GM21367 (cell line): Measurements from ENCODE around the gene KCTD12.

Experiments
- ATAC-seq: cut with Tn5 transposase; IDR thresholded peaks from one replicate; pipeline ENCODE4 v1.9.1; 2021; ENCODE audit not compliant: unreplicated experiment

KCTD12 gene

DNA sequence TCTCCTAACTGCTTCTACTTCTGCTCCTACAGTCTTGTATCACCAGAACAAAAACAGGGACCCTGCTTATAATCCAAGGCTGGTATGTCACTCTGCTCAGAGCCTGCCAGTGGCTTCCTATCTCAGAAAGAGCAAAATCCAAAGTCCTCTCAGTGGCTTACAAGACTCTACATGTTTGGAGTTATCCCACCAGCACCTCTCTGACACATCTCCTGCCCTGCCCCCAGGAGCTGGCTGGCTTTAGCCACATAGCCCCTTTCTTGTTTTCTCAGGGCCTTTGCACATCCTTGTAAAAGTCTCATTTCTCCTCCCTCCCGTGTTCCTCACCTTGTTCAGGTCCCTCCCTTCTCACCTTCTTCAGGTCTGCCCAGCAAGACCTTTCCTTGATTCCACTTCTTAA, 2.2 kb upstream of the KCTD12 start:
- ATAC-seq: no peak

DNA sequence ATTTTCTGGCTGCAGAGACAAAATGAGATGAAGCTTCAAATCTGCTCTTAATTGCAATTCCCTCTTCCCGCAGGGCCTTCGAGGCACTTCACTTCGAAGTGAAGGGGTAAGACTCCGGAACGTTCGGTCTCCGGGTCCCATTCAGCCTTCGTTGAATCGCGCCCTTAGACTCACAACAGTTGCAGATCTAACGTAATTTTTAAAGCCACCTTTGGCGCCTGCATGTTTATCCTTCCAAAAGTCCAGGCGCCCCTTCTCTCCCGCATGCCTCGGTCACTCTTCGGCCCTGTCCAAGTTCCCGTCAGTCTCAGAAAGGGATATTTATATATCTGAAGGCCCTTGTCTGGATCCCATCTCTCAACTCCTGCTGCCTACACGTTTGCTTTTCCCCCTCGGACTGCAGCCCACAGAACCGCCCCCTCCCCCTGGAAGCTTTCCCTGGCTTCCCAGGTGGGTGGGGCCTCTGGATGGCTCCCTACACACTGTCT, 915 bp upstream of the KCTD12 start:
- ATAC-seq: no peak

GRCh38 chr13:76886005-76886291, 257 bp downstream of the KCTD12 start:
- ATAC-seq: no peak

DNA sequence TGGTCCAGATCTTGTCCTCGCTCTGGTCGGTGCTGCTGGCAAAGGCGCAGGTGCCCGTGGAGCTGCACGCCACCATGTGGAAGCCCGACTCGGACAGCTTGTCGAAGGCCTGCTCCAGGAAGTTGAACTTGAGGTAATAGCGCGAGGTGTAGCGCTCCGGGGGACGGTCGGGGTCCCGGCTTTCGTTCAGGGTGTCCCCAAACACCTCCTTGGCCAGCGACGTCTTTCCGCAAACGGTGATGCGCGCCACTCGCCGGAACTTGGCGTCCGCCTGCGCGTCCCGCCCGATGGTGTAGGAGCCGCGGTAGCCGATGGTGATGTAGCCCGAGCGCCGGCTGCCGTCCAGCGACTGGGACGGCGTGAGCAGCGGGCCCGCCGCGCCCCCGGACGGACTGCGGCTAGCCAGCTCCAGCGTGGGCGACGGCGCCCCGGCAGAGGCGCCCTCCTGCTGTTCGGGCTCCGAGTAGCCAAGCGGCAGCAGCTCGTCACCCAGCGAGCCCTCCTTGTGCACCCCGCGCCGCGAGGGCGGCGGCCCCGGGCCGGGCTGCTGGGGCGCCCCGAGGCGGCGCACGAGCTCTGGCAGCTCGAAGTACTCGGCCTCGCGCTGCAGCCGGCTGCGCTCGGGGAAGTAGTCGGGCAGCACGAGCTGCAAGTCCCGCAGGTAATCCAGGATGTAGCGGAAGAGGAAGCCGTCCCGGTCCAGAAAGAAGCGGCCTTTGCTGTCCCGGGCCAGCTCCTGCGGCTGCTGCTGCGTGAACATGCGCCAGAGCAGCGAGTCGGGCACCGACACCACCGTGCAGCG, 801 bp downstream of the KCTD12 start:
- peak; percentile 38 for ATAC-seq

DNA sequence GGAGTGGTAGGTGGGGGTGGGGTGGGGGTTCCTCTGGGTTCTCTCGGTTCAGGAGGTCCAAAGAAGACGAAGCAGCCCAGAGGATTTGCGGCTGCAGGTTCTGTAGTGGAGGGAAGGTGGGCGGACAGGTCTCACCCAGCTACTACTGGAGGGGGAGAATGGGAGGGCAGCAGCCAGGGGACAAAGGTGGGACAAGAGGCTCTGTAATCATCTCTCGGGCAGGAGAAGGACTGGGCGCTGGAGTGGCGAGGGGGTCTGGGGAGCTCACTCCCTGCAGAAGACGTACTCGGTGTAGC, 1.4 kb downstream of the KCTD12 start:
- no peak for ATAC-seq

- ATAC-seq: no peak
These were observed 1.9 kb downstream of the KCTD12 start for GRCh38 chr13:76884186-76884906.

- ATAC-seq: no peak
These were observed 3.0 kb downstream of the KCTD12 start for GRCh38 chr13:76883236-76883635.

DNA sequence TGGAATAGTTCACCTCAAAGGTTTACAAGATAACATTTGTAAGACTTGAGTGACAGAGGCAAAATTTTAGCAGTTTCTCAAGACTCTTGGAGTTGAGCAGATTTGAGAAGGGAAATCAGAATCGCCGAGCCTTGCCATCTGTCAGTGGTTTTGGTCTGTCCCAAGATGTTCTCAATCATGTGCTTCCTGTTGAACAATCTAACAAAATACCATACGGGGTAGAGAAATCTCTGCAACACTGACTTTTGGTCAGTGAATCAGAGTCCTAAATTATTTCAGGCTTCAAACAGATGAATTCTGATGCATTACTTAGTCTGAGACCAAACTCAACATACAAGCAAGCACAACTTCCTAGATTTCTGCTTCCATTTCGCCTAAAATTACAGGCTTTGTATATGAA, 3.8 kb downstream of the KCTD12 start:
- no peak for ATAC-seq

DNA sequence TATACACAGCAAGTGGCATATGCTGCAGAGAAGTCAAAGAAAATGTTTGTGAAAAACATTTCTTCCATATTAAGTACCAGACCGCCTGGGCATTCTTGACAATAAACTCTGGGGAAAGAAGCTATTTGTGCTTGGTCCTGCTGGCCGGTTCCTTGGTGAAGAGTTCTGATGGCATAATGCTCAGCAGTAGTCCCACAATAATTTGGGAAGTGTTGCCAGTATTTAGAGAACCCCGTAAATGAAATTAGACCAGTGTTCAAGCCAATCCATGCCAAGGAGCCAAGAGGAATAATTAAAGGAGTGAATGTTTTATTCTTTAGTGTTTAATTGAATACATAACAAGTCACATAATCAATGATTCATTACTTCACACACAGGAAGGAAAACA, 6.3 kb downstream of the KCTD12 start:
- peak; percentile 16 for ATAC-seq

GRCh38 chr13:76879203-76879882, 6.9 kb downstream of the KCTD12 start:
- ATAC-seq: peak; percentile 94

DNA sequence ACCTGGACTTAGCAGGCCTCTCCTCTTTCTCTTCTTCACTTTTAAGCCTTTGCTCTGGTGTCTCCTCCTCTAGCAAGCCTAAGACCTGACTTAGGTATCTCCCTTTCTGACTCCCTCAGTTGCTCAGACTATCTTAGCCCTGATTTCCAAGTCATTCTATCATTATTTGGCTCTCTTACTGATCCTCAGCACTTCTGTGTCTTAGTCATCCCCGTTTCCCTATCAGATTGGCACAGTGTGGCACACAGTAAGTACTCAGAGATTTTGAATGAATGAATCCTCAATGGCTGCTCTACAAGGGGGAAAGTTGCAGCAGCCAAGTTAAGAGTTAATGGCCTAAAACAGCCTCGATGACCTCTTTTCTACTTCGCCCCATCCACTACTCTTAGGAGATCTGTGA, 8.2 kb downstream of the KCTD12 start:
- ATAC-seq: no peak

GRCh38 chr13:76875271-76875815, 10.9 kb downstream of the KCTD12 start:
- ATAC-seq: no peak

DNA sequence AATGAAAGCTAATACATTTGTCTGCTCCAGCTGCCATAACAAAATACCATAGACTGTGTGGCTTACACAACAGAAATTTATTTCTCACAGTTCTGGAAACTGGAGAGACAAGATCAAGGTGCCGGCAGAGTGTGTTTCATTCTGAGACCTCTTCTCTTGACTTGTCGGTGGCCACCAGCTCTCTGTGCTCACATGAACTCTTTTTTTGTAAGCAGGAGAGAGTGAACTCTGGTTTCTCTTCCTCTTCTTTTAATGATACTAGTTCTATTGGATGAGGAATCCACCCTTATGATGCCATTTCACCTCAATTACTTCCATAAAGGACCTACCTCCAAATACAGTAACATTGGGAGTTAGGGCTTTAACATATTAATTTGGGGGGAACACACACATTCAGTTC, 11.7 kb downstream of the KCTD12 start:
- ATAC-seq: peak; percentile 73

GRCh38 chr13:76873445-76873844, 12.8 kb downstream of the KCTD12 start:
- ATAC-seq: no peak

GRCh38 chr13:76872675-76873074, 13.5 kb downstream of the KCTD12 start:
- no peak for ATAC-seq

- ATAC-seq: no peak
These were observed 14.8 kb downstream of the KCTD12 start for GRCh38 chr13:76871432-76871831.

DNA sequence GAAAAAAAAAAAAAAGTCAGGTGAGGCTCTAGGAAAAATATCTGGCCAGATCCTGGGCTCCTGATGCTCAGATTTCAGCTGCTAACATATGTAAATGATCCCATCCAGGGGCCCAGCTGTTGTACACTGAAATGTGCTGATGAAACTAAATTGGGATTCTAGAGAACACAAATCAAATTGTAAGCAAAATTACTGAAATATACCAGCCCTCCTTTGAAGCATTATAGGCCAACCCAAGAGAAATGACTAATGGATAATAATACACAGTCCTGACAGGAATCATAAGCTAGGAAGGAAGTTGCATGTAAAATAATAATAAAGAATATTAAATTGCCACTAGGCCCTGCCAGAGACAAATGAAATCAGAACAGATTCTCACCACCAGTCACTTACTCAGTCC, 17.8 kb downstream of the KCTD12 start:
- no peak for ATAC-seq

- no peak for ATAC-seq
These were observed 20.2 kb downstream of the KCTD12 start for GRCh38 chr13:76865996-76866503.

DNA sequence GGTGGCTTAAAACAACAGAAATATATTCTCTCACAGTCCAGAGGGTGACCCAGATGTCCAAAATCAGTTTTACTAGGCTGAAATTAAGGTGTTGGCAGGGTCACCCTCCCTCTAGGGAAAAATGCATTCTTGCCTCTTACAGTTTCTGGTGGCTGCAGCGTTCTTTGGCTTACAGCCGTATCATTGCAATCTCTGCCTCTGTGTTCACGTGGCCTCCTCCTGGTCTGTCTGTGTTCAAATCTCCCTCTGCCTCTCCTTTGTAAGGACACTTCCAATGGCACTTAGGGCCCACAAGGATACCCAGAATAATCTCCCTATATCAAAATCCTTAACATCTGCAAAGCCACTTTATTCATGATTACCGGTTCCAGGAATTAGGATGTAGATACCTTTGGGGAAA, 21.1 kb downstream of the KCTD12 start:
- no peak for ATAC-seq

GRCh38 chr13:76864259-76864658, 21.9 kb downstream of the KCTD12 start:
- no peak for ATAC-seq

DNA sequence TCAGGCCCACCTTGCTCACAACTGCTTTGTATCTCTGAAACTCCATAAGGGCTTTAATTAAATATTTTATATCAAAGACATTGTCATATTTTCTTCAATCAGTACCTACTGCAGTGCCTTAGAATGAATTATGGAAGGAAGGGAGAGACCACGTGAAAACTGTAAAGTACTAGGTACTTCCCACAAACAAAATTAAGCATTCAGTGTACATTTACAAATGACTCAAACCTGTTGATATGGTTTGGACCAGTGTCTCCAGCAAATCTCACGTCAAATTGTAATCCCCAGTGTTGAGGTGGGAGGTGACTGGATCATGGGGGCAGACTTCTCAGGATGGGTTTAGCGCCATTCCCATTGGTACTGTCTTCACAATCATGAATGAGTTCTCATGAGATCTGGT, 23.2 kb downstream of the KCTD12 start:
- no peak for ATAC-seq

- no peak for ATAC-seq
These were observed 24.3 kb downstream of the KCTD12 start for GRCh38 chr13:76861859-76862258.
